HG03060 (cell line): Measurements from ENCODE around the gene ZNF157.
"Not testable (repeated sequence)": the region's sequence is repeated elsewhere in the genome, so short reads cannot be mapped to it uniquely, and the experiment has no call there.

ENCODE experiments used
- ATAC-seq: cut with Tn5 transposase; IDR thresholded peaks from one replicate; pipeline ENCODE4 v1.9.1; 2021; ENCODE audit warnings: low read depth, moderate number of reproducible peaks; ENCODE audit not compliant: unreplicated experiment

The ZNF157 gene

GRCh38 chrX:47370278-47370677 lies at the start of gene ZNF157:
Gene ZNF157 (plus strand): TSS chrX:47370578. CDS start chrX:47370669, 91 bp downstream.
- no peak for ATAC-seq

GRCh38 chrX:47321386-47321785 lies 49.0 kb upstream of the ZNF157 start:
- no peak for ATAC-seq

GRCh38 chrX:47321823-47322371 lies 48.5 kb upstream of the ZNF157 start:
- ATAC-seq, result no peak

GRCh38 chrX:47327902-47328301 lies 42.5 kb upstream of the ZNF157 start:
- ATAC-seq, result no peak

DNA sequence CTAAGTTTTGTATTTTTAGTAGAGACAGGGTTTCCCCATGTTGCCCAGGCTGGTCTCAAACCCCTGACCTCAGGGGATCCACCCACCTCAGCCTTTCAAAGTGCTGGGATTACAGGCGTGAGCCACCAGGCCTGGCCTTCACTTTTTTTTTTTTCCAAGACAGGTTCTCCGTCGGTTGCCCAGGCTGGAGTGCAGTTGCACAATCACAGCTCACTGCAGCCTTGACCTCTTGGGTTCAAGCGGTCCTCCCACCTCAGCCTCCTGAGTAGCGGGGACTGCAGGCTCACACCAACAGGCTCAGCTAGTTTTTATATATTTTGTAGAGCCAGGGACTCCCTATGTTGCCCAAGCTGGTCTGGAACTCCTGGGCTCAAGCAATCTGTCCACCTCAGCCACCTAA lies 37.6 kb upstream of the ZNF157 start:
- not testable (repeated sequence) for ATAC-seq

DNA sequence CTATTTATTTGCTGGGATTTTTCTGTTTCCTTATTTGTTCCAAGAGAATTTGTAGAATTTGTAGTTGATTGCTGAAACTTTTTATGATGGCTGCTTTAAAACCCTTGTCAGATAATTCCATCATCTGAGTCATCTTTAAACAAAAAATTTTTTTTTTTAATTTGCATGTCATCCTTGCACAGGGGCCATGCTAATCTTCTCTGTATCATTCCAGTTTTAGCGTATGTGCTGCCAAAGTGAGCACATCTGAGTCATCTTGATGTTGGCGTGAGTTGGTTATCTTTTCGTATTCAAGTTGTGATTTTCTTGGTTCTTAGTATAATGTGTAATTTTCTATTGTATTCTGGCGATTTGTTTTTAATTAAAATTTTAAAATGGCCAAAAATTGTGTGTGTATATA lies 18.7 kb upstream of the ZNF157 start:
- no peak for ATAC-seq

DNA sequence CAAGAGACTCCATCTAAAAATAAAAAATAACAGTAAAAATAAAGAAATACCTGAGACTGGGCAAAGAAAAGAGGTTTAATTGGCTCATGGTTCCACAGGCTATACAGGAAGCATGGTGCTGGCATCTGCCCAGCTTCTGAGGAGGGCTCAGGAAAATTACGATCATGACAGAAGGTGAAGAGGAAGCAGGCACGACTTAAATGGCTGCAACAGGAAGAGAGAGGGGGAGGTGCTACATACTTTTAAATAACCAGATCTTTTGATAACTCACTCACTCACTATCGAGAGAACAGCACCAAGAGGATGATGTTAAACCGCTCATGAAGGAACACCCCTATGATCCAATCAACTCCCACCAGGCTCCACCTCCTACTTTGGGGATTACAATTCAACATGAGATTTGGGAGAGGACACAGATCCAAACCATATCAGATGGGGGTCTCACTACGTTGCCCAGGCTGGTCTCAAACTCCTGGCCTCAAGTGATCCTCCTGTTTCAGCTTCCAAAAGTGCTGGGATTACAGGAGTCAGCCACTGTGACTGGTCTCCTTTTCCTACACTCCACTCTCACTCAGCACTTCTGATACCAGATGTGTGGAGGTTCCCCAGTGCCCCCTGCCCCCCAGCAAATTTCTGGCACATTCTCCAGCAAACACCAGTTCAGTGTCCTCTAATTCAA lies 11.9 kb upstream of the ZNF157 start:
- no peak for ATAC-seq

- ATAC-seq, result no peak
Observed at GRCh38 chrX:47360423-47361179, 9.8 kb upstream of the ZNF157 start.

- ATAC-seq, result peak; percentile 88
Observed at GRCh38 chrX:47361538-47362511, 8.6 kb upstream of the ZNF157 start.

DNA sequence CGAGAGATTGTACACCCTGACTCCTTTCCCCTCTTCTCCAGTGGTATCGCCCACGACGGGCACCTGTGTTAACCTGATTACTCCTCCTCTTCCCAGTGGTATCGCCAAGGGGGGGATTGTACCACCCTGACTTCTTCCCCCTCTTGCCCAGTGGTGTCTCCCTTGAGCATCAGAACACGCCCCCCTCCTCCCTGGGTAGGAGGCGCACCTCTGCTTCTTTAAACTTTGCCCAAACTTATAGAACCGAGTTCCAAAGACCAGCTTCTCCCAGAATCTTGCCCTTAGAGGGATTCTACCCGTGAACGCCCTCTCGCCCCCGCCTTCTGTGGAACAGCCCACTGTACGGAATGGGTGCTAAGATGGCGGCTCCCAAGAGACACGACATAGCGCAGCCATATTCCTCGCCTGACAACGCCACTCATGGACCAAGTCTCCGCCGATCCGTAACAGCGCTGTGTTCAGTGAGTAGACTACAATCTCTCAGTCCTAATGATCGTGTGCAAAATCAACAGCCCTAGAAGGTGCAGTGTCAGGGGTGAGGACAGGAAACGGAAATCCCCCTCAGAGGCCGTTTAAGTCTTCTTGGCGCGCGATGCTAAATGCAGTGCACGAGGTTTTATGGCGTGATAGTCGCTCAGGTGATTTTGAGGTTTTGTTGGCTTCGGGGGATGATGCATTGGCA lies 4.2 kb upstream of the ZNF157 start:
- ATAC-seq, result no peak

GRCh38 chrX:47373198-47373597 lies 2.8 kb downstream of the ZNF157 start:
- no peak for ATAC-seq

DNA sequence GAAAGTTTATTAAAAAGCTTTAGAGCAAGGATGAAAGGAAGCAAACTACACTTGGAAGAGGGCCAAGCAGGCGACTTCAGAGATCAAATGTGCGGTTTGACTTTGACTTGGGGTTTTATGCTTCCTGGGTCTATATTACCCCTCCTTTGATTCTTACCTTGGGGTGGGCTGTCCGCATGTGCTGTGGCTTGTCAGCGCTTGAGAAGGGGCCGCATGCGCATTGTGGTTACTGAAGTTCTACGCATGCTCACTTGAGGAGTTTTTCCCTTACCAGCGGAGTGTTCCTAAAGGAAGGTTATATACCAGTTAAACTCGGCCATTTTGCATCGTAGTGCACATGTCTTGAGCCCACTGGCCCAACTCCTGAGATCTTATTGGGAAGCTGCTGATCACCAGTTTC lies 9.9 kb downstream of the ZNF157 start:
- no peak for ATAC-seq

DNA sequence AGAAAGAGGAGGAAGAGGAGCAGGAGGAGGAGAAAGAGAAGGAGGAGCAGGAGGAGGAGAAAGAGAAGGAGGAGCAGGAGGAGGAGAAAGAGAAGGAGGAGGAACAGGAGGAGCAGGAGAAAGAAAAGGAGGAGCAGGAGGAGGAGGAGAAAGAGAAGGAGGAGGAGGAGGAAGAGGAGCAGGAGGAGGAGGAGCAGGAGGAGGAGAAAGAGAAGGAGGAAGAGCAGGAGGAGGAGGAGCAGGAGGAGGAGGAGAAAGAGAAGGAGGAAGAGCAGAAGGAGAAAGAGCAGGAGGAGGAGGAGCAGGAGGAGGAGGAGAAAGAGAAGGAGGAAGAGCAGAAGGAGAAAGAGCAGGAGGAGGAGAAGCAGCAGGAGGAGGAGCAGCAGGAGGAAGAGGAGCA lies 10.5 kb downstream of the ZNF157 start:
- not testable (repeated sequence) for ATAC-seq

GRCh38 chrX:47384502-47384901 lies 14.1 kb downstream of the ZNF157 start:
- no peak for ATAC-seq

GRCh38 chrX:47390780-47391179 lies 20.4 kb downstream of the ZNF157 start:
- ATAC-seq, result no peak

- ATAC-seq, result no peak
Observed at GRCh38 chrX:47413179-47413594, 42.8 kb downstream of the ZNF157 start.

- no peak for ATAC-seq
Observed at GRCh38 chrX:47420265-47420664, 49.9 kb downstream of the ZNF157 start.

DNA sequence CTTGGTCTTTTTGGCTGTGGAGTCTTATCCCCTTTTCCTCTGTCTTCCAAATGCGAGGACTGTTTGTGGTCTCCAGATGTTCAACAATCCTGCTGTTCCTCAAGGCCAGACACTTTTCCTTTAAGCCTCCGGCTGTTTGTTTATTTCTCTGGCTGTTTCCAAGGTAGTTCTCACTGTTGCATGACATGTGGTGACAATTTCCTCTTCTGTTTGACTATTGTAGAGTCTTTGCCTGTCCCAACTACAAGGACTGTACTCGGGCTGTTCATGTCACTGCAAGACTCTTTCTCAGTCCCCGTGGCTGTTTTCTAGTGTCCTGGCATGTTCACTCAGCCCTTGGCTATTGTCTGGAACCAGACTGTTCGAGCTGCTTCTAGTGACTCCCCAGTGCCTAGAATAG lies 50.6 kb downstream of the ZNF157 start:
- no peak for ATAC-seq

DNA sequence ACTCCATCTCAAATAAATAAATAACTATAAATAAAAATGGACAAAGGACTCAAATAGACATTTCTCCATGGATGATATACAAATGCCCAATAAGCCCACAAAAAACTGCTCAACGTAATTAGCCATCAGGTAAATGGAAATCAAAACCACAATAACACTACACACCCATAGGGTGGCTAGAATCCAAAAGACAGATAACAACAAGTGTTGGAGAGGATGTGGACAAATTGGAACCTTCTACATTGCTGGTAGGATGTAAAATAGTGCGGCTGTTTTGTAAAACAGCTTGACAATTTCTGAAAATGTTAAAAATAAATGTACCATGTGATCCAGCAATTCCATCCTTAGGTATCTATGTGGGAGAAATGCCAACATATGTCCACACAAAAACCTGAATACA lies 52.1 kb downstream of the ZNF157 start:
- no peak for ATAC-seq

DNA sequence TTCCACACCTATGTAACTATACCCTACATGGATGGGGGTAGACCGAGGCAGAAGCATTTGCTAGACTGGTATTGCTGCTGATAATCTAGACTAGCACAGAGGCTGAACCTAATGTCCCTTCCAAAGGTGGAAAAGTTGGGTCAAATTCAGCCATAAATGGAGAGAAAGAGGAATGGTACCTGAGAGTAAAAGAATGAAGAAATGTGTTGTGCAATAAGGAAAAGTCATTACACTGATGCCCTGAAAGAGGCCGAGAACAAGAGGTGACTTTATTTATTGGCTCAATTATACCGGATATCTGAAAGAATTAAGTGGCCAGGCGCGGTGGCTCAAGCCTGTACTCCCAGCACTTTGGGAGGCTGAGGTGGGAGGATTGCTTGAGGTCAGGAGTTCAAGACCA lies 60.5 kb downstream of the ZNF157 start:
- ATAC-seq, result no peak
